Lower lobe of right lung (tissue), 2 donors: ENCODE results near the gene LIPJ. TPM values are rescaled to one million over a fixed set of nuclear protein-coding genes. Genes with fewer than 3 reads are reported as not detected.

ENCODE experiments used
- ATAC-seq, 2 donors: fragments of 200-7000 bp; cut with Tn5 transposase; one replicate each; pipeline ENCODE4 v1.9.1; 2020 to 2022; ENCODE audit warnings: mild to moderate bottlenecking in 2 of 2, moderate library complexity in 2 of 2
- DNase-seq: peaks from one replicate; pipeline ENCODE4 v3.0.0-alpha.2; 2020
- H3K27ac ChIP-seq: fragments of 200-600 bp; one replicate; pipeline ENCODE4 v1.8.0; 2022
- H3K27me3 ChIP-seq: fragments of 200-600 bp; one replicate; pipeline ENCODE4 v1.8.0; 2022; ENCODE audit warnings: low read depth
- H3K36me3 ChIP-seq: fragments of 200-600 bp; one replicate; pipeline ENCODE4 v1.8.0; 2022; ENCODE audit warnings: mild to moderate bottlenecking
- H3K4me1 ChIP-seq: fragments of 200-600 bp; one replicate; pipeline ENCODE4 v1.8.0; 2022
- H3K4me3 ChIP-seq: fragments of 200-600 bp; one replicate; pipeline ENCODE4 v1.8.0; 2022; ENCODE audit warnings: mild to moderate bottlenecking
- H3K9me3 ChIP-seq: fragments of 200-600 bp; one replicate; pipeline ENCODE4 v1.8.0; 2022
- intact Hi-C: fragments of 100-400 bp; cut with DNase I; formaldehyde crosslinking; loops from one replicate; pipeline ENCODE4 v1.11.0; 2022
- total RNA-seq: library from RNA; stranded (reverse); fragmentation: NEBNext Ultra II Directional; extraction: Animal tissue kit (Norgen Biotek cat#: 25700); gene quantifications from one replicate; pipeline ENCODE4 v1.2.1, GENCODE V29; 2021
- TF ChIP-seq, protein P1 (sequence below): fragments of 200-600 bp; IDR thresholded peaks from one replicate; pipeline ENCODE4 v1.8.0; 2022; ENCODE audit warnings: antibody characterized with exemption, mild to moderate bottlenecking
- donor health status: DM: no; HTN: yes; CAD: no; lungs with severe emphysema.

The LIPJ gene
- total RNA-seq, 1 donor from 2014 or later = 0.09 TPM

- H3K27ac ChIP-seq = no peak overlapping the region
- no peak for ATAC-seq
These were observed 21.5 kb upstream of the LIPJ start for GRCh38 chr10:88565072-88565471.

DNA sequence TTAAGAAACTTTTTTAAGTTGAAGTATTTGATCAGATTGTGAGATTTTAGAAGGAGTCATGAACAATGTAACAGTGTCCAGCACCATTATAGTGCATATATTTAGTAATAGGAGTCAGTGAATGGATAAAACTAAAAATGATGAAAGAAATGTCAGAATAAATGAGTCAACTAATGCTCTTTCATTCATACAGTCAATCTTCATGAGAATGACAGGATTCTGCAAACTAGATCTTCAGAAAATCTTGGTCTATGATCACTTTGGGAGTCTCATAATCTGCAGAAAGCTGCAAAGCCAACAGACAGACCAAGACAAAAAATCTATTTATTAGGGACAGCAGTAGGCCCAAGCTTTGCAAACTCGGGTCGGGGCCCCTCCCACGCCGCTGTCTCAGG is 4.2 kb upstream of the LIPJ start:
- peak overlapping the region; percentile 72 for H3K4me3 ChIP-seq
- no peak for ATAC-seq

More at GRCh38 chr10:88565072-88565471, 21.5 kb upstream of the LIPJ start:
- intact Hi-C loops = no loop called here
- H3K4me1 ChIP-seq = no peaks in the 10 kb centered on the region
- DNase-seq = no peak
- no peaks in the 10 kb centered on the region for H3K9me3 ChIP-seq
- no peaks in the 10 kb centered on the region for H3K27me3 ChIP-seq
- TF ChIP-seq, protein P1, sequence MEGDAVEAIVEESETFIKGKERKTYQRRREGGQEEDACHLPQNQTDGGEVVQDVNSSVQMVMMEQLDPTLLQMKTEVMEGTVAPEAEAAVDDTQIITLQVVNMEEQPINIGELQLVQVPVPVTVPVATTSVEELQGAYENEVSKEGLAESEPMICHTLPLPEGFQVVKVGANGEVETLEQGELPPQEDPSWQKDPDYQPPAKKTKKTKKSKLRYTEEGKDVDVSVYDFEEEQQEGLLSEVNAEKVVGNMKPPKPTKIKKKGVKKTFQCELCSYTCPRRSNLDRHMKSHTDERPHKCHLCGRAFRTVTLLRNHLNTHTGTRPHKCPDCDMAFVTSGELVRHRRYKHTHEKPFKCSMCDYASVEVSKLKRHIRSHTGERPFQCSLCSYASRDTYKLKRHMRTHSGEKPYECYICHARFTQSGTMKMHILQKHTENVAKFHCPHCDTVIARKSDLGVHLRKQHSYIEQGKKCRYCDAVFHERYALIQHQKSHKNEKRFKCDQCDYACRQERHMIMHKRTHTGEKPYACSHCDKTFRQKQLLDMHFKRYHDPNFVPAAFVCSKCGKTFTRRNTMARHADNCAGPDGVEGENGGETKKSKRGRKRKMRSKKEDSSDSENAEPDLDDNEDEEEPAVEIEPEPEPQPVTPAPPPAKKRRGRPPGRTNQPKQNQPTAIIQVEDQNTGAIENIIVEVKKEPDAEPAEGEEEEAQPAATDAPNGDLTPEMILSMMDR = peak; percentile 43
- no peaks in the 10 kb centered on the region for H3K36me3 ChIP-seq
- no peak overlapping the region for H3K4me3 ChIP-seq

DNA sequence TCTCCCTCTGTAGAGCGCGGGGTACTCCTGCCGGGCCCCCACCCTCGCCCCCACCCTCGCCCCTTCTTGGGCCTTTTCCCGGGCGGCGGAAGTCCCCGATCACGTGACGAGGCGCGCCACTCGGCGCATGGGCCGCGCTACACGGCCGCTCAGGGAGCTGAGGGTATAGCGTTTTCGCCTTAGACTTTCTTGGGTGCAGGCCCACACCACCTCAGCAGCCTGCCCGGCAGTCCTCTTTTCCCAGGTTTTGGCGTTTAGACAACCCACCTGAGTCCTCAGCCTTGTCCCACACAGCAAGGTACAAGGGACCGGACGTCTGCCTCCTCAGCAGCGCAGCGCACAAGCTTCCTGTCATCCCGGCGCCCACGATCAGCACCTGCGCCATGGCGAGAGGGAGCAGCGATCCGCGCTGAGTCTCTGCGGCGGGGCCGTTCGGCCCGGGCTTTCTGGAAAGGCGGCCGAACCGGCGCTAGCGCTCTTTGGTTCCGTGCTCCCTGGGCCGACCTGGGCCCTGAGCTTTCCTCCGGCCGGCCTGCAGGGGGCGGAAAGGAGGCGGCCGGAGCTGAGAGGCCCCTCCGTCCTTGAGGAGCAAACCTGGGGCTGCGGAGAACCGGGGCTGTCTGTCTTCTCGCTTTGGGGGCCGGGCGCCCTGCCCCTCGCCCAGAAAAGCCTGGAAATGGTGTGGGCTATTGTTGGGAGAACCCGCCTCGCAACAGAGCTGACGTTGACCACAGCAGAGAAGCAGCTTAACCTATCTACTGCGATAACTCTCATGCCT is 3.6 kb upstream of the LIPJ start, which contains the start of gene RNLS:
RNLS (minus strand) TSS at position 513 of the 778 bp plus-strand sequence.
- Histone ChIP-seq H3K9me3 (no peaks in the 10 kb centered on the region), H3K27me3 (no peaks in the 10 kb centered on the region), H3K4me1 (peaks cover 6% of the 10 kb centered on the region), H3K4me3 (peak within 1 kb of the TSS; percentile 72), H3K27ac (peak within 1 kb of the TSS; percentile 96), H3K36me3 (no peaks in the 10 kb centered on the region)
- intact Hi-C loops = no loop called here
- DNase-seq = peak; percentile 83
- TF ChIP-seq, protein P1 = peak; percentile 82
- peak; percentile 97 for ATAC-seq

More for the DNA sequence above, 4.2 kb upstream of the LIPJ start:
- Histone ChIP-seq H3K9me3 (no peaks in the 10 kb centered on the region), H3K4me1 (peaks cover 6% of the 10 kb centered on the region), H3K27ac (peak overlapping the region; percentile 96), H3K36me3 (no peaks in the 10 kb centered on the region), H3K27me3 (no peaks in the 10 kb centered on the region)
- TF ChIP-seq, protein P1 = no peak
- no peak for DNase-seq
- intact Hi-C loops = no loop called here

DNA sequence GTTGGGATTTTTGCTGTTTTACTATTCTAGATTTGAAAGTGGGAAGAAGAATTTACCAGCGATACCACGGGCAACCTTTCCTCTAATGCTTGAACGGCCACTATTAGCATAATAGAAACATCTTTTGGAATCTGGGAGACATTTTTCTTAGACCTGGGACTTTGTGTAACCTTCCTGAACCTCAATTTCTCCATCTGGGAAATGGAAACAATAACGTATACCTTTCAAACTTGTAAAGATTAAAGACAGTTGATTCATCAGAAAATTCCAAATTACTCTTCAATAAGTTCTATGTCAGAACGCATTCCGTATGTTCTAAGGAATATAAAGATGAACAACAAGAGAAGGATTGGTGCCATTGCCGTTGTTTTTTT is 3.0 kb upstream of the LIPJ start:
- peak overlapping the region; percentile 72 for H3K4me3 ChIP-seq
- H3K36me3 ChIP-seq = no peaks in the 10 kb centered on the region
- H3K27ac ChIP-seq = peak overlapping the region; percentile 96
- intact Hi-C loops = no loop called here
- TF ChIP-seq, protein P1 = no peak
- no peak for ATAC-seq
- H3K9me3 ChIP-seq = no peaks in the 10 kb centered on the region
- H3K4me1 ChIP-seq = peaks cover 6% of the 10 kb centered on the region
- no peak for DNase-seq
- no peaks in the 10 kb centered on the region for H3K27me3 ChIP-seq

- H3K27ac ChIP-seq = no peak overlapping the region
- no peaks in the 10 kb centered on the region for H3K9me3 ChIP-seq
- ATAC-seq = no peak
- no peaks in the 10 kb centered on the region for H3K4me1 ChIP-seq
- no peak overlapping the region for H3K4me3 ChIP-seq
- no peaks in the 10 kb centered on the region for H3K27me3 ChIP-seq
- TF ChIP-seq, protein P1 = no peak
- H3K36me3 ChIP-seq = no peaks in the 10 kb centered on the region
- intact Hi-C loops = no loop called here
- DNase-seq = no peak
These were observed 5.8 kb downstream of the LIPJ start for GRCh38 chr10:88592381-88592780.
